NCI-H1092 treated with DMSO at 0.1 percent for 48 hours (cell line): ENCODE measurements around the gene CFAP299.
"Not testable (repeated sequence)": the region's sequence is repeated elsewhere in the genome, so short reads cannot be mapped to it uniquely, and the experiment has no call there.

Source experiments
- DNase-seq: peaks from one replicate; lab custom pipeline; 2025; lab: John Stamatoyannopoulos, UW

CFAP299 gene

DNA sequence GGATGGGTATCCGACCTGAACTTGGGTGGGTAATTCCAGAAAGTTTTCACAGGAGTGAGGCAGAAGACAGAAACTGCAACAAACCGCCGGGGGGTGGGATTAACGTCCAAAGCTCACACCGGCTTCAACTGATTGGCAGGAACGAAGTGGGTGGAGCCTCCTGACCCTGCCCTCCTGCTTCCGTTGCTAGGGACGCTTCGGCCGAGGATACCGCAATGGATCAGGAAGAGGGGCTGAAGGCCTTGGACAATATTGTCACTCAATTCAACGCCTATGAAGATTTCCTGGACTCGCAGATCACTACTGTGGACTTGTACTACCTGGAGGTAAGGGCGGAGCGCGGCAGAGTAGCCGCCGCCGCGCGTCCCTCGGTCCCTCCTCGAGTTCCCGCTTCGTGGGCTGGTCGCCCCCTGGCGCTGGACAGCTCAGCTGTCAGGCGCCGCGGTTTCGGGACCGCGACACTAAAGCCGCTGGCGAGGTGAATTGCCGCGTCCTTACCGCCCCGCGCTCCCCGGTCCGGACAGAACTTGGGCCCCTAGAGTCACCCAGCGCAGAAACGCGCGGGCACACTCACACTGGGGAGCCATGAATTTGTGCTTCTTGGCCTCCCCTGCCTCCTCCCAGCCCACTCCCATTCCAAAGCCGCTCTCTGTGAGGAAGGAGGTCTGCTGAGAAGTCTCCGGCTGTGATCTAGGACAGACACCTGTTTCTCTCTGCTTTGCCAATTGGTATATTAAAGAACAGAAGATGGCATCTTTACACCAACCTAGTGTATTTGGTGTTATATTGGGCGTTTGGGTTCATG is at the start of gene CFAP299:
Gene CFAP299, plus strand, starts transcription at position 177 of the 805 bp plus-strand sequence.
- DNase-seq: peak; percentile 67

DNA sequence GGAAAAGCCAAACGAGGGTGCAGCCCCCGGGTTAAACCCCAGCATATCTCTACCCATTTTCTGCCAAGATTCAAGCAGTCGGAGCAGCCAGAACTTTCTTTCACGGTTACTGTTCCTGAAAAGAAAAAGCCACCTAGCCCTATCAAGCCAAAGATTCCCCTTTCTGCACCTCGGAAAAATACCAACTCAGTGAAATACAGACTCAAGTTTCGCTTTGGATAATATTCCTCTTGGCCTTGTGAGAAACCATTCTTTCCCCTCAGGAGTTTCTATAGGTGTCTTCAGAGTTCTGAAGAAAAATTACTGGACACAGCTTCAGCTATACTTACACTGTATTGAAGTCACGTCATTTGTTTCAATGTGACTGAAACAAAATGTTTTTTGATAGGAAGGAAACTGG is 49.1 kb upstream of the CFAP299 start:
- no peak for DNase-seq

DNA sequence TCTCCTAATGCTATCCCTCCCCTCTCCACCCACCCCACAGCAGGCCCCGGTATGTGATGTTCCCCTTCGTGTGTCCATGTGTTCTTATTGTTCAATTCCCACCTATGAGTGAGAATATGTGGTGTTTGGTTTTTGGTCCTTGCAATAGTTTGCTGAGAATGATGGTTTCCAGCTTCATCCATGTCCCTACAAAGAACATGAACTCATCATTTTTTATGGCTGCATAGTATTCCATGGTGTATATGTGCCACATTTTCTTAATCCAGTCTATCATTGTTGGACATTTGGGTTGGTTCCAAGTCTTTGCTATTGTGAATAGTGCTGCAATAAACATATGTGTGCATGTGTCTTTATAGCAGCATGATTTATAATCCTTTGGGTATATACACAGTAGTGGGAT is 44.9 kb upstream of the CFAP299 start:
- not testable (repeated sequence) for DNase-seq

DNA sequence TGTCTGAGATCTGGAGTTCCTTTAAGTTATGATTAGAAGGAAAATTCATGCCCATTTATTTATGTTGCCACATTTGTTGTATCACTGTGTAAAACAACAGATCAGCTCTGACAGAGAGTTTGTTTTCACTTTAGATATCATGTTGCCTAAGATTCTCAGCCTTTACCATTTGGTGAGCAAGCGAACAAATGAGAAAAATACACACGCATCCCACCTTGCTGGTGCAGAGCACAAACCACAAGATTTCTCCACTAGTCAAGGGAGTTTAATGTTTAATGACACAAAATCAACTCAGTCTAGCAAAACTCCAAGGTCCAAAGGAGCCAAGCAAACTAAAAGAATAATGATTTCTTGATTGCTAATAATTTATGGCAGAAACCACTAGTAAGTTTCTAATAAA is 41.3 kb upstream of the CFAP299 start:
- DNase-seq: no peak

DNA sequence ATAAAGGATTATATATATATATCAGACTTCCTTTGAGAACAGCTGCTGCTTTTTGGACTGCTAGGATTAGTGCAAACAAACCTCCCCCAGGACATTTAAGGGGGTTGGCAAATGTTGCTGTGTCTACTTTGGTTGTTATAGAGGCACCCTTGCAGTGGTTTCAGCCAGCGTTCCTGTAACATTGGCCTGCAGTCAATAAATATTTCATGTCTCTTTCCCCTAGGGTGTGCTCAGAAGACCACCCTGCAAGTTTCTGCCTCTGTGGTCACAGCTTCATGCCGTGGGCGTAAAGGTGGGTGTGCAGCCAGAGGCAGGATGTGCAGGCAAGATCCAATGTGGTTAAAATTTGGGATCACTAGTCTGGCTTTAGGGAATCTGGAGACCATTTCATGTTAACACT is 40.2 kb upstream of the CFAP299 start:
- peak; percentile 31 for DNase-seq

DNA sequence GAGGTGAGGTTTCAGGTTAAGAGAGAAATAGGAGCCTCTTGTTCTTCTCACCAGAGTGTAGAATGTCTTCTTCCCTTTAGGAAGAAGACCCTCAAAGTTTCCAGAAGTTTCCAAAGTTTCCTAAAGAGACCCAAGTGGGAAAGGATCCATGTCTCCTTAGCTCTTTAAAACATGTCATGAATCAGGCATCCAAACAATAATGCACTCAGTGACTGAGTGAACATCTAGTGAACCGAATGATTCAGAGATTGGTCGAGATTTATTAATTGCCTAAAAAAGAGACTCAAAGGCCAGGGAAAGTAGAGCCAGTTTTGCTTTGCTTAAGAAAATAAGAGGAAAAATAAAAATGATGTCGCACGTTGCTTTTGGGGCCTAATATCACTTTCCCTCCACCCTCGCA is 39.7 kb upstream of the CFAP299 start:
- DNase-seq: no peak

DNA sequence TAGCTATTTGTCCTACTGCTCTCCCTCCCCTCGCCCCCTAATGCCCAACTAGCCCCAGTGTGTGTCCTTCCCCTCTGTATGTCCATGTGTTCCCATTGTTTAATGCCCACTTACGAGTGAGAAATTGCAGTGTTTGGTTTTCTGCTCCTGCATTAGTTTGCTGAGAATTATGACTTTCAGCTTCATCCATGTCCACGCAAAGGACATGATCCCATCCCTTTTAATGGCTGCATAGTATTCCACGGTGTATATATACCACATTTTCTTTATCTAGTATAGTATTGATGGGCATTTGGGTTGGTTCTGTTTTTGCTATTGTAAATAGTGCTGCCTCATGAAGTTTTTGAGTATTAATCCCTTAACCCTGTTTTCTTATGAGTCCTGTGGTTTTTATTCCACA is 33.6 kb upstream of the CFAP299 start:
- no peak for DNase-seq

DNA sequence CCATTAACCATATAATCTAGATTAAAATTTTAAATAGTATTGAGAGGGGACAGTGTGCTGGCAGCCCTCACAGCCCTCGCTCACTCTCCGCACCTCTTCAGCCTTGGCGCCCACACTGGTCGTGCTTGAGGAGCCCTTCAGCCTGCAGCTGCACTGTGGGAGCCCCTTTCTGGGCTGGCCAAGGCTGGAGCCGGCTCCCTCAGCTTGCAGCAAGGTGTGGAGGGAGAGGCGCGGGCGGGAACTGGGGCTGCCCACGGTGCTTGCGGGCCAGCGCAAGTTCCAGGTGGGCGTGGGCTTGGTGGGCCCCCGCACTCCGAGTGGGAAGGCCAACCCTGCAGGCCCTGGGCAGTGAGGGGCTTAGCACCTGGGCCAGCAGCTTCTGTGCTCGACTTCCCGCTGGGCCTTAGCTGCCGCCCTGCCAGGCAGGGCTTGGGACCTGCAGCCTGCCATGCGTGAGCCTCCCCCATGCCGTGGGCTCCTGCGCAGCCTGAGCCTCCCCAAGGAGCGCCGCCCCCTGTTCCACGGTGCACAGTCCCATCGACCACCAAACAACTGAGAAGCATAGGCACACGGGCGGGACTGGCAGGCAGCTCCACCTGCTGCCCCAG is 32.8 kb upstream of the CFAP299 start:
- no peak for DNase-seq

DNA sequence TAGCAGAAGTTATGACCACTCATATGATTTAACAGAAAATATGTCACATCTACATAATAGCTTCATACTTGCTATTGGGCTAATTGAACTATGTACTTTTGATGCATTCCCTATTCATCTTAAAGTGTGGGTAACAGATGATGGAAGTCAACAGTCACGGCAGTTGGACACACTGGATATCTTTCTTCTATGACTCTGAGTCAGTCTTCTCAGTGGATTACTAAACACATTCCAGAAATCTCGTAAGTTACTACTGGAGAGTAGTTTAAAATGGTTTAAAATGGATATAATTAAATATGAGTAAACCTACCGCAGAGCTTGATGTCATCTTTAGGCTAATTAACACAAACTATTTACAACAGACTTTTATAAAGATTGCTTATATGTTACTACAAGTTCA is 30.1 kb upstream of the CFAP299 start:
- no peak for DNase-seq

DNA sequence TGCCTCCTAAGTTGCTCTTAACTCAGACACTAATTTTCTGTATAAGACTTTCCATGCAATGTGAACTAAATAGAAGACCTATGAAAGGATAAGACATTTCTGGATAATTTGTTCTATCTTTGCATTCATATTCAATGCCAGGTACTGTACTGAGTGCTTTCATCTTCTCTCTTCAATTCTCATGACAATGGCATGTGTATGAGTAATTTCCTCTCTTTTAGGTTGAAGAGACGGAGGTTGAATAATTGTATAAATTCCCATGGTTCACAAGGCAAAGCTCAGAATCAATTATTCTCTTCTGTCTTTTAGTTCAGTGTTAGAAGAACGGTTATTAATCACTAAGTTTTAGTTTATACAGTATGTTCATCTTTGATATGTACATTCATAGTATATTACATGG is 29.3 kb upstream of the CFAP299 start:
- no peak for DNase-seq

DNA sequence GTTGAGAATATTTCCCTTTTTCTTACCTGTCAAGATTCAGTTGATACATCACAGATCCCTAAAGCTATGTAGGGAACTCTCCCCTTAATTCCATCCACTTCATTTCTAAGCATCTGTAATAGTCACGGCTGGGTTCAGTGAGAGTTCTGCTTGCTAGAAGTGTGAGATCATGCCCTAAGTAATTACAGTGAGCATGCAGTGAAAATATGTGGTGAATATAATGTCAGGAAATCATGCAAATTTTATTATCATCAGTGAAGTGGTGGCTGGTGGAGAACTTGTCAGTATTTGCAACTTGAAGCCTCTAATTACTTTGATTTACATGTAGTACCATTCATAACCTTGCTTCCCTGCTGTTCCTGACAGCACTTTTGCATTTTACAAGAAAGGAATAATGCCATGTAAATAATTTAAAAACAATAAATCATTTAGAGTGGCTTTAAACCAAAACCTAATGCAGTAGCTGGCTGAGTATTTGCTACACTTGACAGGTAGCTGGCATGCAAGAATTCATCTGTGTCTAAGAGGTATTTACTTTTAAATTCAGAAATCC is 28.3 kb upstream of the CFAP299 start:
- DNase-seq: peak; percentile 84

DNA sequence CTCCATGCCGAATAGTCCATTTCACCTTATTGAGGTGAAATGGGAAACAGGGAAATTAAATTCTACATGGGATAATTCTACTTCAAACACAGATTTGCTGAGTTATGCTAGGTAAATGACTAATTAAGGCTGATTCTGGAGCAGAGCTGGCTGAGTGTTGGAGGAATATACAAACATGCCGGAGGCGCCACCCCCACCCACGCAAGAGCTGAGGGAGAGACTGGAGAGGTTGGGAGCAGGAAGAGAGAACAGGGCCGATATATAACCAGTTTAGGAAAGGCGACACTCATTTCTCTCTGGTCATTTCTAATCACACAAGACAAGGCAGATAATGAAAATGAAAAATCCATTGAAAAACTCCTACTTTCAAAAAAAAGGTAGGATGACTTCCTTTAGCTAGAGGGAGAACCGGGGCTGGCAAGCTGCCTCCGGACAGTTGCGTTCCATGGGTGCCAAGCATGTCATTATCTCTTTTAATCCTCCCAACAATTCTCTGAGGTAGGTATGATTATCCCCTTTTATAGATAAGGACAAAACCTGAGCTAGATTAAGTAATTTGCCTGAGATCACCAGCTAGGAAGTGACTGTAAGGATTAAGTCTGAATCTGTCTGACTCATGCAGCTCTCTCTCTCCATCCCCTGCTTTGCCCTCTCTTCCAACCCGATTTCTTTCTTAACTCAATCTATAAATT is 27.6 kb upstream of the CFAP299 start:
- DNase-seq: peak; percentile 81

DNA sequence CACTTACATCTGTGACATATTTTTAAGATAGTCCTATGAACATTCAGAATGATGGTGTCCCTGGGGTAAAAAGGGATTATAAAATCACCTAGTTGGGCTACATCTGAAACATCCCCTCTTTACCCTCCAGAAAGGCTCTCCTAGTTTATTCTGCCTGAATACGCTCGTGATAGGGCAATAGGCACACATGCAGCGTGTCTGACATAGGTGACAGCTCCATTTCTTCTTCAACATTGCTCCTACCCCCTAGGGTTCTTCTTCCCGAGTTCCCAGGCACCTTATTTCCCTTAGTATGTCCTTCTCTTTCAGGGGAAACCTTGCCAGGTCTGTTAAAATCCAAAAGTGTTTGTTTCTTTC is 27.1 kb upstream of the CFAP299 start:
- no peak for DNase-seq

DNA sequence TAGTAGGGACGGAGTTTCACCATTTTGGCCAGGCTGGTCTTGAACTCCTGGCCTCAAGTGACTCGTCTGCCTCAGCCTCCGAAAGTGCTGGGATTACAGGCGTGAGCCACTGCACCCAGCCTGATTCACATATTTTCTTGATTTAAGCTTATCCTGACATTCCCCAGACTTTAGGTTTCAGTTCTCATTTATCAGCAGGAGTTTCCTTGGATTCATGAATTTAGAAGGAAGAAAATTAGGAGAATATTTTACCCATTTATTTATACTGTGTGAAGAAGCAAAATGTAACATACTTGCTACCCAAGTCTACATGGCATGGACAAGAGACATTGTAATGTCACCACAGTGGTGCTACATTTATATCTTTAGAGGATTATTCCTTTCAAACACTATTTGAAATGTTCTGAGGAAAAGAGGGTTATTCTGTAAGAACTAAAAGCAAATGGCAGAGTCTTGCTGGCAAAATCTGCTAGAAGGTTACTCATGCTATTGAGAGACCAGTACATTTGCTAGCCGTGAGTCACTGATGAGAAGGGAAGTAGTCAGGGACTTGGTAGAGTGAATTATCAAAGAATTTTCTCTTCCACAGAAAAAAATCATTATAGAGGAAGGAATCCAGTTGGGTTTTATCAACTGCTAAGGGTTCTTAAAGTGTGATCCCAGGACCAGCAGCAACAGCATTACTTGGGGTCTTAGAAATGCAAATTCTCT is 26.1 kb upstream of the CFAP299 start:
- no peak for DNase-seq

DNA sequence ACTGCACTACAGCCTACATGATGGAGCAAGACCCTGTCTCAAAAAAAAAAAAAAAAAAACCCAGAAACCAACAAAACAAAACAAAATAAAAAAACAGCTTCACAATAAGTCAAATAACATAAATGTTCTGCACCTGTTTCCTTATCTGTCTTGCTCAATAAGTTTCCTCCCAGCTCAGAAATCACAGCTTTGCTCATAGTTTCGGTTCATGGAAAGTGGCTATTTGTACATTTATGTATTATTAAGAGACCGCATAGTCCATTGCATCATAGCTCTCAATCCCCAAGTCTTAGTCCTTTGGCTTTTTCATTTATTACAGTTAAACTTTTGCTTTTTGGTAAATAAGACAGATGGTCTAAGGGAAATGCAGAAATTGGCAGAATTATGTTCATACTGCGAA is 24.4 kb upstream of the CFAP299 start:
- no peak for DNase-seq

DNA sequence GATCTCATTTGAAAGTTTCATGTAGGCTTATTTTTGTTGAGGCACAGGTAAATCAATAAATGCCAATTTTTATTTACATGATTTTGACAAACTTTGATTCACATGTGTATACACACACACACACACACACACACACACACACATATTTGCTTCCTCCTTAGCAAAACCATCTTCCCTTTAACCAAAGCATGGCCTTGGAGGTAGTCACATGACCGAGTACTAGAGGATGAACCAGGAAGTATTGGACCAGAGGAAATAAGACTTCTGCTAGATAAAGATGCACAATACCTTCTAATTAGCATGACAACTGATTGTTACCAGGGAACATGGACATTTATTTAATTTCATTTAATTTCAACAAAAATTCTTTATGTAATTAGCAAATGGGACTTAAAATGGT is 23.4 kb upstream of the CFAP299 start:
- DNase-seq: no peak

DNA sequence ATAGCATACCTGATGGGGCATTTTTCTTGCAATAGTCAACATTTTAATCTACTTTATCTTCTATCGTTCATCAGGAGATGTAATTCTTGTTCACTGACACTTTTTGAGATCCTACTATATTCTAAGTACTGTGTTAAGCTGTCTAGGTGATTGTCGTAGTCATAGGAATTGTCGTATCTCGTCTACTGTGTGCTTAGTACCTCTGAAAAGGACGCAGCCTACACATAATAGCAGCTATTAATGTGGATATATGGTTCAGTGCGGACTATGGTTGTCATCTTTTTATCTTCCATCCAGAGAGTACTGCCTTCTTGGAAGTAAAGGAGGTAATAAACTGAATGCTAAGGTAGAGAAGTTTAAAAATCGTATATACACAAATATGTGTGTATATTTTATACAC is 21.9 kb upstream of the CFAP299 start:
- no peak for DNase-seq

DNA sequence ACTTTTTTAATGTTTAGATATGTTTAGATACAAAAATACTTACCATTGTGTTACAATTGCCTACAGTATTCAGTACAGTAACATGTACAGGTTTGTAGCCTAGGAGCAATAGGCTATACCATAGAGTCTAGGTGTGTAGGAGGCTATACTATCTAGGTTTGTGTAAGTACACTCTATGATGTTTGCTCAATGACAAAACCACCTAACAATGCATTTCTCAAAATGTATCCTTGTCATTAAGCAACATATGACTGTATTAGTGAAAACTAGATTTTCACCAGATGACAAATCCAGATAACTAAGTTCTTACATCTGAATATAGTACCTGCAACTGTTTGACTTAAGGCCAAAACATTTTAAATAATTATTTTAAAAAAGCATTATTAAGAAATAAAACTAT is 19.7 kb upstream of the CFAP299 start:
- DNase-seq: not testable (repeated sequence)

DNA sequence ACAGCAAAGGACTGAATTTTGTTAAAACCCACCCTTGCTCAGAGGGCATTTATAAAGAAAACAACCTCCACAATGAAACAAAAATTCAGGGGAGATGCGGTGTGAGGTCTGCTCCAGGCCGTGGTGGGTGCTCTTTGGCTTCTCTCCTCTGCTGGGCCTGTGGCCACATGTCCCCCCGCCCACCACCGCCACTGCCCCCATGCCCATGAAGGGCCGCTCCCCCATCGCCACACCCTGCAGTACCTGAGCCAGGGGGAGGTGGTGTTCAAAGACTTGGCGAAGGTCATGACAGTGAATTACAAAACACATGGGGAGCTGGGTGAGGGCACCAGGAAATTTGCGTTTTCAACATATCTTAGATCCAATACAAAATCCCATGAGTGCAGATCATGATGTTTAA is 14.2 kb upstream of the CFAP299 start:
- DNase-seq: no peak

DNA sequence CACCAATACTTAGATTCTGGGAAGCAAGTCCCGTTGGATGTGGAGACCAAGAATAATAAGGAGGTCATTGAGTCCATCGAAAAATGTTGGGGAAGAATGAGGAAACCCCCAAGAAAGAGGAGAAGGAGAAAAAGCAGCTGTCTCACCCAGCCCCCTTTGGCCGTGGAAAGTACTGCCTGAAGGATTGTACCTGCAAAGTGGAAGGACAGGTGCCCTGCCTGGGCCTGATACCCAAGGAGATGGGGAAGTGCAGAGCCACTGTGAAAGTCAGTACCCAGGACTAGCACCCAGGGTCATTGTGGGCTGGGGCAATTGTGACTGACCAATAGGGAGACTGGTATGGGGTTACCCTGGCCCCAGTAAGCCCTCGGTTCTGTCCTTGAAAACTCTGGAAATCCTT is 13.8 kb upstream of the CFAP299 start:
- DNase-seq: no peak

DNA sequence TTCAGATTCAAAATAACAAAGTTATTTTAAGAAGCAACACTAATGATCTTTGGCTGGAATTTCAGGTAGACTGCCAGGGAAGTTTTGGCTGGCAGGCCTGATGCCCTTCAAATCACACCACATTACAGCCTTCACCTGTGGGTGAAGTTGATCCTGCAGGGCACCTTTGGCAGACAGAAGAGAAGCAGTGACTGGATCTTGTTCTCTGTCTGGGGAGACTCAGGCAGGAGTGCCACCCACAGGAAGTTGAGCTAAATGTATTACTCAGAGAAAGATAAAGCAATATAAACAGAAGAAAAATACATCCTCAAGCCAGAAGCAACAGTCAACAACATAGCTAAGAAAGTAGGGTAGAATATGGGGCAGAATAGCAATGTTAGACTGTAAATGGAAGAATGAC is 12.8 kb upstream of the CFAP299 start:
- peak; percentile 13 for DNase-seq

DNA sequence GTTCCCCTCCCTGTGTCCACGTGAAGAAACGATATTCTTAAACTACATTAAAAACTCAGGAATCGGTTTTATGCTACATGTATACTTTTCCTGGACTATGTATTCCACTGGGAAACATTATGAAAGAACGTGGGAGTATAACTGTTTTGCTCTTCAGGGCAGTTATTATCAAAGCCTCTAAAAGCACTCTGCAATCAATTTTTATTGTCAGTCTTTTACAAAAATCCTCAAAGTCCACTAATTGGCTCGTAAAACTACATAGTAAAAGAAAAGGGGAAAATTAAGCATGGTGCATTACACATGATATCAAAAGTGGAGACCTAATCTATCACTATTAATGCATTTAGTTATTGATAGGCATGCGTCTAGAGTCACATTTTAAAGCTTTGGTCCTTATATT is 11.4 kb upstream of the CFAP299 start:
- DNase-seq: no peak
